Neural cell (in vitro differentiated cells): ENCODE measurements around the gene NOL7. TPM values are rescaled to one million over a fixed set of nuclear protein-coding genes. Genes with fewer than 3 reads are reported as not detected.

Source experiments
- H2AFZ ChIP-seq: fragments of 200-600, 300-800 bp; sonication (generic), shearing (Covaris generic); 2 replicates; pipeline ENCODE4 v1.6.0; 2014; ENCODE audit warnings: low read depth, mild to moderate bottlenecking, antibody characterized with exemption, low read length, moderate library complexity
- H3F3A ChIP-seq: fragments of 200-600 bp; shearing (Covaris generic); 2 replicates; pipeline ENCODE4 v1.6.1; 2016; ENCODE audit warnings: mild to moderate bottlenecking, moderate library complexity, mixed read lengths, antibody characterized with exemption, low read length; ENCODE audit not compliant: insufficient read depth, poor library complexity, severe bottlenecking
- H3K27ac ChIP-seq: fragments of 200-600, 300-800 bp; sonication (generic), shearing (Covaris generic); 2 replicates; pipeline ENCODE4 v1.5.1; 2014; ENCODE audit warnings: mild to moderate bottlenecking, low read length, moderate library complexity
- H3K27me3 ChIP-seq: fragments of 300-800, 200-600 bp; sonication (generic), shearing (Covaris generic); 2 replicates; pipeline ENCODE4 v1.6.0; 2014; ENCODE audit warnings: mild to moderate bottlenecking, low read depth, low read length, moderate library complexity; ENCODE audit not compliant: insufficient read depth
- H3K36me3 ChIP-seq: fragments of 300-800, 200-600 bp; sonication (generic), shearing (Covaris generic); 2 replicates; pipeline ENCODE4 v1.5.1; 2014; ENCODE audit warnings: mild to moderate bottlenecking, antibody characterized with exemption, low read length, moderate library complexity; ENCODE audit not compliant: insufficient read depth
- H3K4me2 ChIP-seq: fragments of 300-800, 200-600 bp; sonication (generic), shearing (Covaris generic); 2 replicates; pipeline ENCODE4 v1.6.0; 2014; ENCODE audit warnings: mild to moderate bottlenecking, low read length
- H3K4me3 ChIP-seq: fragments of 300-800, 200-600 bp; sonication (generic), shearing (Covaris generic); 2 replicates; pipeline ENCODE4 v1.5.1; 2014; ENCODE audit warnings: mild to moderate bottlenecking, low read length, moderate library complexity
- H3K79me2 ChIP-seq: fragments of 200-600 bp; shearing (Covaris generic); replicated peaks from 2 replicates; pipeline ENCODE4 v1.6.0; 2014; ENCODE audit warnings: mild to moderate bottlenecking, low read length, moderate library complexity; ENCODE audit not compliant: insufficient read depth
- H3K9ac ChIP-seq: fragments of 300-800, 200-600 bp; sonication (generic), shearing (Covaris generic); 2 replicates; pipeline ENCODE4 v1.6.1; 2016; ENCODE audit warnings: mild to moderate bottlenecking, low read length, mixed read lengths
- H3K9me2 ChIP-seq: fragments of 200-600 bp; shearing (Covaris generic); 2 replicates; pipeline ENCODE4 v1.6.1; 2016; ENCODE audit warnings: mild to moderate bottlenecking, low read length, mixed read lengths; ENCODE audit not compliant: insufficient read depth
- H3K9me3 ChIP-seq: fragments of 200-600, 300-800 bp; sonication (generic), shearing (Covaris generic); 2 replicates; pipeline ENCODE4 v1.6.1; 2016; ENCODE audit warnings: mild to moderate bottlenecking, mixed run types, low read length, moderate library complexity, mixed read lengths
- H4K20me1 ChIP-seq: fragments of 200-600 bp; shearing (Covaris generic); 2 replicates; pipeline ENCODE4 v1.6.1; 2016; ENCODE audit warnings: mild to moderate bottlenecking, mixed run types; ENCODE audit not compliant: insufficient read depth
- EP300 ChIP-seq: fragments of 450-650 bp; conservative IDR thresholded peaks from 2 replicates; pipeline ENCODE4 v1.6.1; 2014; ENCODE audit warnings: antibody characterized with exemption, mild to moderate bottlenecking, moderate library complexity; ENCODE audit not compliant: poor library complexity, severe bottlenecking
- EZH2 ChIP-seq: fragments of 200-600, 300-800 bp; shearing (Covaris generic), sonication (generic); IDR thresholded peaks from 2 replicates; pipeline ENCODE4 v1.6.1; 2014; ENCODE audit warnings: antibody characterized with exemption, low read length, borderline replicate concordance, mild to moderate bottlenecking; ENCODE audit not compliant: insufficient read depth, poor library complexity, severe bottlenecking
- MXI1 ChIP-seq: fragments of 450-650 bp; conservative IDR thresholded peaks from 2 replicates; pipeline ENCODE4 v1.6.1; 2014; ENCODE audit warnings: antibody characterized with exemption, mild to moderate bottlenecking; ENCODE audit not compliant: poor library complexity, severe bottlenecking
- POLR2AphosphoS5 ChIP-seq: IDR thresholded peaks from 2 replicates; pipeline ENCODE4 v1.6.1; 2012
- RAD21 ChIP-seq: fragments of 450-650 bp; conservative IDR thresholded peaks from 2 replicates; pipeline ENCODE4 v1.6.1; 2014; ENCODE audit warnings: antibody characterized with exemption, mild to moderate bottlenecking, moderate library complexity
- SMC3 ChIP-seq: fragments of 450-650 bp; conservative IDR thresholded peaks from 2 replicates; pipeline ENCODE4 v1.6.1; 2014; ENCODE audit warnings: antibody characterized with exemption, mild to moderate bottlenecking, moderate library complexity; ENCODE audit not compliant: poor library complexity
- TAF1 ChIP-seq: IDR thresholded peaks from 2 replicates; pipeline ENCODE4 v1.6.1; 2012; ENCODE audit warnings: low read depth
- polyA plus RNA-seq: library from polyadenylated mRNA; depleted of rRNA; stranded (reverse); fragments of >200 nt; gene quantifications from 2 replicates; pipeline ENCODE4 v1.2.3, GENCODE V29; 2014
- TF ChIP-seq, protein P1 (sequence below): IDR thresholded peaks from 2 replicates; pipeline ENCODE4 v1.6.1; 2012; ENCODE audit warnings: borderline replicate concordance
- TF ChIP-seq, protein P2 (sequence below): fragments of 450-650 bp; IDR thresholded peaks from 2 replicates; pipeline ENCODE4 v1.5.1; 2014; ENCODE audit warnings: antibody characterized with exemption, mild to moderate bottlenecking, moderate library complexity; ENCODE audit not compliant: poor library complexity, severe bottlenecking

The NOL7 gene
- polyA plus RNA-seq, 1 donor from 2014 or later, result 117 TPM

DNA sequence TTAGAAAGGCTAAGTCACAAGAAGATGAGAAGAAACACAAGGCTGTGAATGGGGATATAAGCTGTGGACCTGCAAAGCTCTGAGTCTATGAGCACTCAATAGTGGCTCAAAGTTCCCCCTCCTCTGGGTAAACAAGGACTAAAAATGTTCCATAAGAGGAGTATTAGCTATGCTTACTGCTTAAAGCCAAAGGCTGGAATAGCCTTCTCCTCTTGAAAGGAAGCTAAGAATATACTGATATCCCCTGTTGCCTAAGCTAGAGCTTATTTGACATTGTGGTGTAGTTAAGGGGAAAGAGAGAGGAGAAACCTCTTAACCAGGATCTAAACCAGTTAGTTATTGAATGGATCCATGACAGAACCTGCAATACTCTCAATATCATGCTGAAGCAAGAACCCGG, 45.8 kb downstream of the NOL7 start:
- no peaks in the 10 kb centered on the region for H4K20me1 ChIP-seq
- H3K4me2 ChIP-seq, result no peak overlapping the region
- H3K9ac ChIP-seq, result no peak overlapping the region
- H2AFZ ChIP-seq, result no peak overlapping the region
- H3K9me3 ChIP-seq, result no peaks in the 10 kb centered on the region
- H3K79me2 ChIP-seq, result peaks cover 78% of the 10 kb centered on the region
- no peak overlapping the region for H3K27ac ChIP-seq
- H3F3A ChIP-seq, result no peaks in the 10 kb centered on the region
- H3K36me3 ChIP-seq, result no peaks in the 10 kb centered on the region
- no peak overlapping the region for H3K4me3 ChIP-seq
- no peak for TF ChIP-seq EZH2
- no peak for TF ChIP-seq MXI1
- TF ChIP-seq POLR2AphosphoS5, result no peak
- TF ChIP-seq SMC3, result no peak
- no peak for TF ChIP-seq TAF1
- TF ChIP-seq RAD21, result no peak
- TF ChIP-seq, protein P1, sequence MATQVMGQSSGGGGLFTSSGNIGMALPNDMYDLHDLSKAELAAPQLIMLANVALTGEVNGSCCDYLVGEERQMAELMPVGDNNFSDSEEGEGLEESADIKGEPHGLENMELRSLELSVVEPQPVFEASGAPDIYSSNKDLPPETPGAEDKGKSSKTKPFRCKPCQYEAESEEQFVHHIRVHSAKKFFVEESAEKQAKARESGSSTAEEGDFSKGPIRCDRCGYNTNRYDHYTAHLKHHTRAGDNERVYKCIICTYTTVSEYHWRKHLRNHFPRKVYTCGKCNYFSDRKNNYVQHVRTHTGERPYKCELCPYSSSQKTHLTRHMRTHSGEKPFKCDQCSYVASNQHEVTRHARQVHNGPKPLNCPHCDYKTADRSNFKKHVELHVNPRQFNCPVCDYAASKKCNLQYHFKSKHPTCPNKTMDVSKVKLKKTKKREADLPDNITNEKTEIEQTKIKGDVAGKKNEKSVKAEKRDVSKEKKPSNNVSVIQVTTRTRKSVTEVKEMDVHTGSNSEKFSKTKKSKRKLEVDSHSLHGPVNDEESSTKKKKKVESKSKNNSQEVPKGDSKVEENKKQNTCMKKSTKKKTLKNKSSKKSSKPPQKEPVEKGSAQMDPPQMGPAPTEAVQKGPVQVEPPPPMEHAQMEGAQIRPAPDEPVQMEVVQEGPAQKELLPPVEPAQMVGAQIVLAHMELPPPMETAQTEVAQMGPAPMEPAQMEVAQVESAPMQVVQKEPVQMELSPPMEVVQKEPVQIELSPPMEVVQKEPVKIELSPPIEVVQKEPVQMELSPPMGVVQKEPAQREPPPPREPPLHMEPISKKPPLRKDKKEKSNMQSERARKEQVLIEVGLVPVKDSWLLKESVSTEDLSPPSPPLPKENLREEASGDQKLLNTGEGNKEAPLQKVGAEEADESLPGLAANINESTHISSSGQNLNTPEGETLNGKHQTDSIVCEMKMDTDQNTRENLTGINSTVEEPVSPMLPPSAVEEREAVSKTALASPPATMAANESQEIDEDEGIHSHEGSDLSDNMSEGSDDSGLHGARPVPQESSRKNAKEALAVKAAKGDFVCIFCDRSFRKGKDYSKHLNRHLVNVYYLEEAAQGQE, result no peak
- no peak for TF ChIP-seq EP300
- TF ChIP-seq, protein P2, sequence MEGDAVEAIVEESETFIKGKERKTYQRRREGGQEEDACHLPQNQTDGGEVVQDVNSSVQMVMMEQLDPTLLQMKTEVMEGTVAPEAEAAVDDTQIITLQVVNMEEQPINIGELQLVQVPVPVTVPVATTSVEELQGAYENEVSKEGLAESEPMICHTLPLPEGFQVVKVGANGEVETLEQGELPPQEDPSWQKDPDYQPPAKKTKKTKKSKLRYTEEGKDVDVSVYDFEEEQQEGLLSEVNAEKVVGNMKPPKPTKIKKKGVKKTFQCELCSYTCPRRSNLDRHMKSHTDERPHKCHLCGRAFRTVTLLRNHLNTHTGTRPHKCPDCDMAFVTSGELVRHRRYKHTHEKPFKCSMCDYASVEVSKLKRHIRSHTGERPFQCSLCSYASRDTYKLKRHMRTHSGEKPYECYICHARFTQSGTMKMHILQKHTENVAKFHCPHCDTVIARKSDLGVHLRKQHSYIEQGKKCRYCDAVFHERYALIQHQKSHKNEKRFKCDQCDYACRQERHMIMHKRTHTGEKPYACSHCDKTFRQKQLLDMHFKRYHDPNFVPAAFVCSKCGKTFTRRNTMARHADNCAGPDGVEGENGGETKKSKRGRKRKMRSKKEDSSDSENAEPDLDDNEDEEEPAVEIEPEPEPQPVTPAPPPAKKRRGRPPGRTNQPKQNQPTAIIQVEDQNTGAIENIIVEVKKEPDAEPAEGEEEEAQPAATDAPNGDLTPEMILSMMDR, result no peak
- H3K9me2 ChIP-seq, result no peaks in the 10 kb centered on the region
- no peaks in the 10 kb centered on the region for H3K27me3 ChIP-seq

DNA sequence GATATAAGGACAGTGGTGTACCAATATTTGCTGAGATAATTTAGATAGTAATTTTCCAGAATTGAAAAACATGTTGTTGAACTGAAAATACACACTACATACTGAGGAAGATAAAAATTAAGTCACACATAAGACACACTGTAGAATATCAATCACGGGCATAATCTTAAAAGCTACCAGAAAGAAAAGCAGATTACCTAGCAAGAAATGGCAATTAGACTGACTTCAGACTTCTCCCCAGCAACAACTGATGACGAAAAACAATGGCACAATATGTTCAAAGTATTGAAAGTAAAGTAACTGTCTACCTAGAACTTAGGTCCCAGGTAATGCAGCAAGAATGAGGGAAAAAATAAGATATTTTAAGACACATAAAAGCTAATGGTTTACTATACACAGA, 46.5 kb downstream of the NOL7 start:
- TF ChIP-seq TAF1 (no peak), EP300 (no peak), RAD21 (no peak), MXI1 (no peak), POLR2AphosphoS5 (no peak), SMC3 (no peak)
- TF ChIP-seq, protein P2, result no peak
- TF ChIP-seq, protein P1, result no peak
- peaks cover 86% of the 10 kb centered on the region for H3K79me2 ChIP-seq
- H3F3A ChIP-seq, result no peaks in the 10 kb centered on the region
- no peak overlapping the region for H3K27ac ChIP-seq
- H3K36me3 ChIP-seq, result no peaks in the 10 kb centered on the region
- no peaks in the 10 kb centered on the region for H3K9me3 ChIP-seq
- H4K20me1 ChIP-seq, result no peaks in the 10 kb centered on the region
- H3K4me2 ChIP-seq, result no peak overlapping the region
- H2AFZ ChIP-seq, result no peak overlapping the region
- no peaks in the 10 kb centered on the region for H3K9me2 ChIP-seq
- no peak overlapping the region for H3K9ac ChIP-seq
- H3K4me3 ChIP-seq, result no peak overlapping the region
- no peaks in the 10 kb centered on the region for H3K27me3 ChIP-seq
